GM18520 (cell line): Measurements from ENCODE around the gene TAS2R8.
"Not testable (repeated sequence)": the region's sequence is repeated elsewhere in the genome, so short reads cannot be mapped to it uniquely, and the experiment has no call there.

ENCODE experiments used
- ATAC-seq: cut with Tn5 transposase; IDR thresholded peaks from one replicate; pipeline ENCODE4 v1.9.1; 2021; ENCODE audit not compliant: unreplicated experiment

Gene TAS2R8

DNA sequence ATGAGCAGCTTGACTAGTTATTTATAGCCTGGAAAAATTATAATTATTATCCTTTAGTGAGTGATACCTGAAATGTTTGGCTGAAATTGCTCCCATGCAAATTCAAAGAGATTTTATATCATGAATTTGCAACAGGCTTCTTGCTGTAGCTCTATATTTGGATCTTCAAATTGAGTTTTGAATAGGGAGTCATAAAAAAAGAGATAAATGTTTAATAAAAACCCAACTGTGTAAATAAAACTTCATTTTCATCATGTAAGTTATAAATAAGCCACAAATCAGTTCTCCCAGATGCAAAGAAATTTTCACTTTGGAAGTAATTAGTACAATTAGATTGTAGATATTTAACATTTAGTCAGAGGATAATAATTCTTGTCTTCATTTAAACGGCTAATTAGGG, at the start of gene TAS2R8:
Gene TAS2R8 (minus strand): TSS at position 101 of the 400 bp plus-strand sequence. CDS start 306 bp downstream, outside the sequence.
- ATAC-seq = no peak

GRCh38 chr12:10855807-10856206, 48.7 kb upstream of the TAS2R8 start:
- no peak for ATAC-seq

GRCh38 chr12:10853776-10854175, 46.7 kb upstream of the TAS2R8 start:
- ATAC-seq = no peak

- ATAC-seq = no peak
Observed at GRCh38 chr12:10851243-10851858, 44.3 kb upstream of the TAS2R8 start.

- no peak for ATAC-seq
Observed at GRCh38 chr12:10849425-10849878, 42.4 kb upstream of the TAS2R8 start, which contains the start of gene PRR4. TSS of gene PRR4 (minus strand) at chr12:10849475. CDS start at chr12:10849437, 38 bp downstream.

DNA sequence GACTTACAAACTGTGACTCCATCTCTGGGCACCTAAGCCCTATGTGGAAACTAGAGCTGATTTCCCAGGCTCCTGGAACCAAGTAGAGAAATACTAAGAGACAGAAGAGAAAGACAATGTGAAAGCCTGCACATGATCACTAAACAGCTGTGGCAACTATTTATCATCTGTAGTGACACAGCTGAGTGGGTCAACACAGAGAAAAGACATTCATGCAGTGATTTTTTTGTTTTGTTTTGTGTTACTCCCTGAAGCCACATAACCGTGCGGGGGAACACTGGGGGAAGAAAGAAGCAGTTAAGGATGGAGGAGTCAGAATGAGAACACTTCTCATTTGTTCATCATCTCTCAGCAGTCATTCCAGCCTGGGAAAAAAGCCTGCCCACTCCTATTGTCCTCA, 40.7 kb upstream of the TAS2R8 start:
- ATAC-seq = no peak

- ATAC-seq = no peak
Observed at GRCh38 chr12:10842862-10843261, 35.8 kb upstream of the TAS2R8 start.

- no peak for ATAC-seq
Observed at GRCh38 chr12:10838461-10838860, 31.4 kb upstream of the TAS2R8 start.

- ATAC-seq = no peak
Observed at GRCh38 chr12:10829994-10830393, 22.9 kb upstream of the TAS2R8 start.

DNA sequence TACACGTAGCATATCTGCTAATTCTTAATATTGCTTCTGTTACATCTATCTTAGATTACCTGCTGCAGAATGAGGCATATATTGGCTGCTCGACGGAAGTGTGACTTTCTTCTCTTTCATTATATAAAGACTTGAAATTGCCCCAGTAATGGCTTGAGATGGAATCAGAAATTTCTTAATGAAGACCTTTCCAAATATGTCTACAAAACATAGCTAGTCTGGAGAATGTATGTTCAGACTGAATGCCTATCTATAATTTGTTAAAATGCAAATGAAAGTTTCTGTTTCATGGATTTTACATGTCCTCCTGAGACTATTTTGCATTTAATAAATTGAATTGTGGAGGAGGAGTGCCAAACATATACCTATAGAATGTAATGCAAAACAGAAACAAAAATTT, 19.2 kb upstream of the TAS2R8 start, which contains the start of gene TAS2R10:
Gene TAS2R10 (minus strand): TSS at position 101 of the 400 bp plus-strand sequence. CDS start 89 bp downstream, at position 12.
- no peak for ATAC-seq

- no peak for ATAC-seq
Observed at GRCh38 chr12:10824957-10825356, 17.9 kb upstream of the TAS2R8 start.

DNA sequence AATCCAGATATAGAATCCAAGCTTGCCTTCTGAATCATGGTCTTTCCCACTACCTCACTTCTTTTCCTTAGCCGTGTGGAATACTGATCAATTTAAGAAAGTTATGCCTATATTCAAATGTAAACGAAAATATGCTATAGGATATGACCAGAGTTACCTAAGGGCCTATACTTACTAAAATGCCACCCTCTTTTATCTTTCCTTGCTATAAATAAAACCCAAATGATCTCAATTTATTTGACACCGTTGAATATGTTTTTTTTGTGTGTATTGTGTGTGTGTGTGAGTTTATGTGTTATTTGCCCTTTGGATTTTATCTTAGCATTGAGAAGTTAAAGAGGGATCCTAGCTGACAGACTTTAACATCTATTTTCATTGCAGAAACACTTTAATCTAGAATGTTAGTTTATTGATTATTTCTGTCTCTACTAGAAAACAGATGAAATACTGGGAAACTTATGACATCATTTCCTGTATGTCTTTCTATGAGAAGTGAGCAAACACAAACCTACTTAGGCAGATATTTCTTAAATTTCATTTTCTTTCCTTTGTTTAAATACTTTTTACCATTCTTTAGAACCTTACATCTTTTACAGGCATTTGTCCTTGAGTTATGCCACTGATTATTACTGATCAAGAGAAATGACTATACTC, 4.9 kb upstream of the TAS2R8 start:
- no peak for ATAC-seq

GRCh38 chr12:10810068-10810467, 3.0 kb upstream of the TAS2R8 start, which contains the start of gene TAS2R9:
TSS of gene TAS2R9 (minus strand) at chr12:10810168. CDS start at chr12:10810075, 93 bp downstream.
- no peak for ATAC-seq

DNA sequence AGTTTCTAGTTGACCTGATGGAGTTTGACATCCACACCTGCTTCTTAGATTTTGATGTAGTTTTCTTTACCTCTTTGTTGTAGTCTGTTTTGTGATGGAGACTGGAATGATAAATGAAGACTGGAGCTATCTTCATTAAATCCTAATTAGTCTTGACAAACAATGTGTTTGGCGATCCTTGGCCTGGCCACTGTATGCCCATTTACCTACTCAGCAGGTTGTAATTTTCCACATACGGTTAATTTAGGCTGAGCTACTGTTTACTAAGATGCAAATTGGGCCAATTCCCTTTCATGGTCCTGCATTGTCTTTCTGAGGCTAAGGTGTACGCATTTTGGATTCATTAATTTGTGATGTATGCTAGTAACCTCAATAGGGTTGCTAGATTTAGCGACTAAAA, 4.5 kb downstream of the TAS2R8 start, which contains the start of gene TAS2R7:
Gene TAS2R7 (minus strand): TSS at position 41 of the 400 bp plus-strand sequence. CDS start 57 bp downstream, outside the sequence.
- no peak for ATAC-seq

- ATAC-seq = no peak
Observed at GRCh38 chr12:10801741-10802140, 5.3 kb downstream of the TAS2R8 start.

- no peak for ATAC-seq
Observed at GRCh38 chr12:10794222-10794621, 12.9 kb downstream of the TAS2R8 start.

DNA sequence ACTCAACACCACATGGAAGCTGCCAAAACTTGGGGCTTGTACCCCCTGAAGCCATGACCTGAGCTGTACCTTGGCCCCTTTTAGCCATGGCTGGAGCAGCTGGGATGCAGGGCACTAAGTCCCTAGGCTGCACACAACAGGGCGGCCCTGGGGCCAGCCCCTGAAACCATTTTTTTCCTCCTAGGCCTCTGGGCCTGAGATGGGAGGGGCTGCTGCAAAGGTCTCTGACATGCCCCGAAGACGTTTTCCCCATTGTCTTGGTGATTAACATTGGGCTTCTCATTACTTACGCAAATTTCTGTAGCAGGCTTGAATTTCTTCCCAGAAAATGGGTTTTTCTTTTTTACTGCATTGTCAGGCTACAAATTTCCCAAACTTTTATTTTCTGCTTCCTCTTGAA, 15.3 kb downstream of the TAS2R8 start:
- not testable (repeated sequence) for ATAC-seq

DNA sequence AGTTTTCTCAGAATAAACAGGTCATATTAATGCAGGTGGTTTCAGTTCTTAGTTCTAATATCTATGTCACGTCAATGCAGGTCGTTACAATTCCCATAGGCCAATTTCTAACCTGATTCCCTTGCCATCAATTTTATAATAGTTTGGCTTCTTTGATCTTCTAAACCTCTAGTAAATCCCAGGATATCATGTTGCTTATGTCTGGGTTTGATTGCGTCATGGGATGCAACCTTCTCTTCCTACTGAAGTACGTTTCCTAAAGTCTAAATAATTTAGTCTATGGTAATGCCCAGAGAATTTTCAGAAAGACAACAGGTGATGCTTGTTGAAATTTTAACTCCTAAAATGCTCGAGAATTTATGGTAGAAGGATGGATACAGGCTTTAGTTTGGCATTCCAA, 23.8 kb downstream of the TAS2R8 start:
- ATAC-seq = no peak

GRCh38 chr12:10779103-10779502, 28.0 kb downstream of the TAS2R8 start:
- ATAC-seq = no peak

GRCh38 chr12:10771132-10771733, 35.9 kb downstream of the TAS2R8 start:
- no peak for ATAC-seq

DNA sequence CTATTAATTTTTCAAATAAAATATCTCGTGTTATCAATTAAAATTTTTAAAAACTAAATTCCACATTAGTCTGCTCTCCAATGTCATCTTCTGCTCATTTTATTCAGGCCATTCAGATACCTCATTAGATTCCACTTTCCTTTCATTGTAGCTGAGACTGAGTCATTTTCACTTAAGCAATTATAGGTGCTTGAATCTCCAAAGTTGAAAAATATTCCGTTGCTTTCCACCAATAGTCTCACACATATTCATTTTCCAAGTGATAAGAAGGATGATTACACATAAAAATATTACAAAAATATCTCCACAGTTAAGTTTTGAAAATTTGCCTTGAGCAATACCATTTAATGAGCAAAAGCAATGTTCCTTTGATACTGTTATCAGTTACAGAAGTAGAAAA, 47.4 kb downstream of the TAS2R8 start:
- ATAC-seq = no peak

GRCh38 chr12:10756194-10756593, 50.9 kb downstream of the TAS2R8 start:
- no peak for ATAC-seq
